ENCODE data around the gene DUOXA2.

Gene DUOXA2

DNA sequence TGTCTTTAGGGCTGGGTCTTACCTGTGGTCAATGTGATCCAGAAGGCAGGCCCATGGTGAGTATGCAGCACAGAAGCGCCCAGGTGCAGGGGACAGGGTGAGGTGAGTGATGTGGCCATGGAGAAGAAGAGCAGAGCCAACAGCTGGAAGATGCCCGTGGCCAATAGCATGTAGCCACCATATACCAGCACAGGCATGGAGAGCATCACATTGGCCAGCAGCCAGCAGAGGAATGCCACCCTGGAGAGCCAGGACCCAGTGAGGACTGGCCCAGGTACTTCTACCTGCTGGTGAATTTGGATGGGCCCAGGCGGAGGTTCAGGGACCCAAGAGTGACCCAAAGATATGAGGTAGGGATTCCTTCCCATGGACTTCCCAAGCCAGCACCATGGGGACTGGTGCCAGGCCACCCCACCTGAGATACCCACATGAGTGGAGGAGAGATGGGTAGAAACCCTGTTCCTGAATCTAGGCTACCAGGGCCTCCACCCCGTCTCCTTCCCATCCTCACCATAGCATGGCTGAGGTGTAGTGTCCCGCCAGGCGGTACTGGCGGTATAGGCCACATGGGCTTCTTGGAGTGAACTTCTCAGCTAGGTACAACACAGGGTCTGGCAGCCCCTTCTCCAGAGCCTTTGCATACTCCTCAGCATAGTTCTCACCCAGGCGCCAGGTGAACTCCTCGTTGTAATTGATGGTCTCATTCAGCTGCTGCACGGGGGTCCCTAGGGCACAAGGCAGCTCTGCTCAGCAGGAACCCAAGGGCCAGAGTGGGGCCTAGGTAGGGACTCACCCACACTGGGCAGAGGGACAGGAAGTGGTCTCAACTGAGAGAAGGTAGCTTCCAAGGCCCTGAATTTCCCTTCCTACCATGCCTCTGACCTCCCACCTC lies 6.2 kb downstream of the DUOXA2 start:
- TF ChIP-seq, protein P1, sequence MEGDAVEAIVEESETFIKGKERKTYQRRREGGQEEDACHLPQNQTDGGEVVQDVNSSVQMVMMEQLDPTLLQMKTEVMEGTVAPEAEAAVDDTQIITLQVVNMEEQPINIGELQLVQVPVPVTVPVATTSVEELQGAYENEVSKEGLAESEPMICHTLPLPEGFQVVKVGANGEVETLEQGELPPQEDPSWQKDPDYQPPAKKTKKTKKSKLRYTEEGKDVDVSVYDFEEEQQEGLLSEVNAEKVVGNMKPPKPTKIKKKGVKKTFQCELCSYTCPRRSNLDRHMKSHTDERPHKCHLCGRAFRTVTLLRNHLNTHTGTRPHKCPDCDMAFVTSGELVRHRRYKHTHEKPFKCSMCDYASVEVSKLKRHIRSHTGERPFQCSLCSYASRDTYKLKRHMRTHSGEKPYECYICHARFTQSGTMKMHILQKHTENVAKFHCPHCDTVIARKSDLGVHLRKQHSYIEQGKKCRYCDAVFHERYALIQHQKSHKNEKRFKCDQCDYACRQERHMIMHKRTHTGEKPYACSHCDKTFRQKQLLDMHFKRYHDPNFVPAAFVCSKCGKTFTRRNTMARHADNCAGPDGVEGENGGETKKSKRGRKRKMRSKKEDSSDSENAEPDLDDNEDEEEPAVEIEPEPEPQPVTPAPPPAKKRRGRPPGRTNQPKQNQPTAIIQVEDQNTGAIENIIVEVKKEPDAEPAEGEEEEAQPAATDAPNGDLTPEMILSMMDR (IDR thresholded peaks at IDR 0.05; ENCODE audit: borderline replicate concordance, insufficient read depth, low read depth, low read length): no peak

DNA sequence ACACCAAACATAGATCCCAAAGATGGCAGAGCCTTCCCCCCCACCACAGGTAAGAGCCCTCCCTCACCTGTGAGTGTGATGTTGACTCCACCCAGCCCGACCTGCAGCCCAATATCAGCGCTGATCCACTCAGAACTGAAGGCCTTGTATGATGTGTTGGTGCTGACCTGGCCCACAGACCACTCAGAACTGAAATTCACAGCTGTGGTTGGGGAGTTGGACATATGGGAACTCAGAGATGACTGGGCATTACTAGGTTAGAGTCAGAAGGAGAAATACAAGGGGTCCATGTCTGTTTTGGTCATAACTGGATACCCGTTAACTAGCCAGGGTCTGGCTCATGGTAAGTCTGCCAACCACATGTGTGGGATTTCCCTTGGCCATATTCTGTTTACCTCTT lies 6.9 kb downstream of the DUOXA2 start:
- no peak overlapping the region for H3K4me3 ChIP-seq (ENCODE audit: low read depth, low read length)
- TF ChIP-seq, protein P1 (IDR thresholded peaks at IDR 0.05; ENCODE audit: borderline replicate concordance, insufficient read depth, low read depth, low read length): no peak

More for the DNA sequence above, 6.2 kb downstream of the DUOXA2 start:
- H3K4me3 ChIP-seq (ENCODE audit: low read depth, low read length): no peak overlapping the region

- TF ChIP-seq, protein P1 (IDR thresholded peaks at IDR 0.05; ENCODE audit: borderline replicate concordance, insufficient read depth, low read depth, low read length): no peak
- no peak overlapping the region for H3K4me3 ChIP-seq (ENCODE audit: low read depth, low read length)
Measured at GRCh38 chr15:45121706-45122417, 7.7 kb downstream of the DUOXA2 start.

DNA sequence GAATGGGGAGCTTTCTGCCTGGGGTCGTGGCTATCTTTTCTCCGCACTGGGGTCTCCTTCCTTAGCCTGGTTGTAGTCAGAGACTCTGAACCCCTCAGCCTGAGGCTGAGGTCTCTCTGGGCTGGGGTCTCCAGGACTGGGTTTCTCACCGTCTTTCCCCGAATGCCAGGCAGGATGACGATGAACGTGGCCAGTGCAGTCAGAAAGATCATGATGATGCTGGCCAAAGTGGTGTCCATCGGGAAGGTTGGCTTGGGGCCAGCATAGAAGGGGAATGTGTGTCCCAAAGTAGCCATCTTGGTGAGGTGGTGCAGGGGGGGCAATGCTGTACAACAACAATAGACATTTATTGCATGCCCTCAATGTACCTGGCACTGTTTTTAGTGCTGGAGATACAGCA lies 8.6 kb downstream of the DUOXA2 start:
- TF ChIP-seq, protein P1 (IDR thresholded peaks at IDR 0.05; ENCODE audit: borderline replicate concordance, insufficient read depth, low read depth, low read length): no peak

DNA sequence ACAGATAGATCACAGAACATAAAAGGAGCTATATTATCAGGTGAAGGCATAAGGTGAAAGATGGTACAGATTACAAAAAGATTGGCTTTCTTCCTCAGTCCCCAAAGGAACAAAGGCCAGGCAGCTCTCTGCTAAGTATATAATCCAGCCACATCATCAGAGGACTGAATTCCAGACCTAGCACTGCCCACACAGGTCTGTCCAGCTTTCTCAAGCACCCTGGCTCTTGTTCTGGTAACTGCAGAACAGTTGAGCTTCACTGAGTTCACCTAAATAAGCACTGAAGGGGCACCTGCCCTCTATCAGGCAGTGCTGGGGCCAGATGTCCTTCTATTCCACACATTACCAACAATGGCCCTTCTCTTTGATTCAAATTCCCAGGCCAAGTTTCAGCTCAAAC lies 9.3 kb downstream of the DUOXA2 start:
- no peak overlapping the region for H3K4me3 ChIP-seq (ENCODE audit: low read depth, low read length)
- TF ChIP-seq, protein P1 (IDR thresholded peaks at IDR 0.05; ENCODE audit: borderline replicate concordance, insufficient read depth, low read depth, low read length): no peak

More for the DNA sequence above, 8.6 kb downstream of the DUOXA2 start:
- H3K4me3 ChIP-seq (ENCODE audit: low read depth, low read length): no peak overlapping the region

GRCh38 chr15:45126535-45127158 lies 12.5 kb downstream of the DUOXA2 start:
- TF ChIP-seq, protein P1 (IDR thresholded peaks at IDR 0.05; ENCODE audit: borderline replicate concordance, insufficient read depth, low read depth, low read length): peak; percentile 66

More at GRCh38 chr15:45126535-45127158, 12.5 kb downstream of the DUOXA2 start:
- H3K4me3 ChIP-seq (ENCODE audit: low read depth, low read length): no peak overlapping the region
